HFFc6 (cell line): ENCODE measurements around the gene SH3GL1. TPM values are rescaled to one million over a fixed set of nuclear protein-coding genes. Genes with fewer than 3 reads are reported as not detected.

Experiments used
- DNase-seq: peaks from one replicate; pipeline ENCODE4 v3.0.0-alpha.2; 2018
- H3K27ac Mint-ChIP-seq: 2 replicates; pipeline ENCODE4 v1.8.0; 2020; ENCODE audit warnings: mild to moderate bottlenecking, mixed read lengths
- H3K27me3 Mint-ChIP-seq: 2 replicates; pipeline ENCODE4 v1.8.0; 2021; ENCODE audit warnings: mild to moderate bottlenecking, moderate library complexity, mixed read lengths; ENCODE audit not compliant: insufficient read depth
- H3K36me3 Mint-ChIP-seq: 2 replicates; pipeline ENCODE4 v1.8.0; 2021; ENCODE audit warnings: low read depth, mixed read lengths
- H3K4me1 Mint-ChIP-seq: 2 replicates; pipeline ENCODE4 v1.8.0; 2020; ENCODE audit warnings: low read depth, mixed read lengths
- H3K4me3 Mint-ChIP-seq: 2 replicates; pipeline ENCODE4 v1.8.0; 2020; ENCODE audit warnings: mild to moderate bottlenecking, moderate library complexity, mixed read lengths
- H3K9me3 Mint-ChIP-seq: 2 replicates; pipeline ENCODE4 v1.8.0; 2020; ENCODE audit warnings: mild to moderate bottlenecking, mixed read lengths
- CTCF ChIP-seq: fragments of 200-600 bp; sonication (generic); IDR thresholded peaks from 2 replicates; pipeline ENCODE4 v1.5.0; 2021; ENCODE audit warnings: antibody characterized with exemption, mild to moderate bottlenecking
- total RNA-seq, 6 experiments: library from RNA; stranded (reverse); fragmentation: NEBNext Ultra II Directional; extraction: Animal tissue kit (Norgen Biotek cat#: 25700); gene quantifications; 2 replicates in 1 of 6; 3 replicates in 5 of 6; pipeline ENCODE4 v1.2.3, GENCODE V29; 2021

The SH3GL1 gene
- total RNA-seq, 6 experiments from 2014 or later = 102 to 126 (median 110) TPM

GRCh38 chr19:4447327-4448146, 47.2 kb upstream of the SH3GL1 start:
- H3K27me3 Mint-ChIP-seq = peaks cover 11% of the 10 kb centered on the region
- H3K27ac Mint-ChIP-seq = no peak overlapping the region
- DNase-seq = no peak
- TF ChIP-seq CTCF = 0 out of 2 replicates have a peak, but pooled peaks have one; percentile 11
- H3K9me3 Mint-ChIP-seq = no peaks in the 10 kb centered on the region
- no peaks in the 10 kb centered on the region for H3K4me1 Mint-ChIP-seq
- H3K36me3 Mint-ChIP-seq = peaks cover 19% of the 10 kb centered on the region; the same call in 1 of the 2 replicates
- no peak overlapping the region for H3K4me3 Mint-ChIP-seq

- H3K27ac Mint-ChIP-seq = no peak overlapping the region
- peaks cover 14% of the 10 kb centered on the region for H3K27me3 Mint-ChIP-seq
- no peak for DNase-seq
- no peaks in the 10 kb centered on the region for H3K9me3 Mint-ChIP-seq
- H3K4me1 Mint-ChIP-seq = no peaks in the 10 kb centered on the region
- TF ChIP-seq CTCF = no peak
- no peak overlapping the region for H3K4me3 Mint-ChIP-seq
- H3K36me3 Mint-ChIP-seq = peaks cover 19% of the 10 kb centered on the region; the same call in 1 of the 2 replicates
Observed at GRCh38 chr19:4446704-4447200, 46.4 kb upstream of the SH3GL1 start.

- Mint-ChIP-seq H3K27me3 (peaks cover 14% of the 10 kb centered on the region), H3K4me3 (no peak overlapping the region), H3K9me3 (no peaks in the 10 kb centered on the region), H3K27ac (no peak overlapping the region), H3K4me1 (no peaks in the 10 kb centered on the region), H3K36me3 (peaks cover 19% of the 10 kb centered on the region; the same call in 1 of the 2 replicates)
- DNase-seq = no peak
- TF ChIP-seq CTCF = no peak
Observed at GRCh38 chr19:4445963-4446703, 45.8 kb upstream of the SH3GL1 start.

- Mint-ChIP-seq H3K27me3 (peaks cover 14% of the 10 kb centered on the region), H3K4me1 (no peaks in the 10 kb centered on the region; the same call in 1 of the 2 replicates), H3K27ac (no peak overlapping the region; the same call in 1 of the 2 replicates), H3K9me3 (no peaks in the 10 kb centered on the region), H3K4me3 (no peak overlapping the region; the same call in 1 of the 2 replicates), H3K36me3 (peaks cover 16% of the 10 kb centered on the region; the same call in 1 of the 2 replicates)
- no peak for DNase-seq
- no peak for TF ChIP-seq CTCF
Observed at GRCh38 chr19:4444765-4445741, 44.7 kb upstream of the SH3GL1 start.
